Hepatocyte (in vitro differentiated cells): ENCODE data around the gene FCHO1. TPM values are rescaled to one million over a fixed set of nuclear protein-coding genes. Genes with fewer than 3 reads are reported as not detected.

ENCODE experiments used
- DNase-seq: peaks from one replicate; pipeline ENCODE4 v3.0.0-alpha.2; 2016; ENCODE audit warnings: low spot score
- H2AFZ ChIP-seq: fragments of 200-600 bp; sonication (generic); 2 replicates; pipeline ENCODE4 v1.6.0; 2016; ENCODE audit warnings: antibody characterized with exemption, mild to moderate bottlenecking
- H3K27ac ChIP-seq: fragments of 200-600 bp; sonication (generic); 2 replicates; pipeline ENCODE4 v1.5.1; 2016; ENCODE audit warnings: mild to moderate bottlenecking
- H3K27me3 ChIP-seq: fragments of 200-600 bp; sonication (generic); 2 replicates; pipeline ENCODE4 v1.6.1; 2016
- H3K36me3 ChIP-seq: fragments of 200-600 bp; sonication (generic); replicated peaks from 2 replicates; pipeline ENCODE4 v1.5.1; 2016; ENCODE audit warnings: low read depth; ENCODE audit not compliant: insufficient read depth
- H3K4me1 ChIP-seq: fragments of 200-600 bp; sonication (generic); 2 replicates; pipeline ENCODE4 v1.5.1; 2016; ENCODE audit warnings: mild to moderate bottlenecking, moderate library complexity; ENCODE audit not compliant: insufficient read depth
- H3K4me2 ChIP-seq: fragments of 200-600 bp; sonication (generic); 2 replicates; pipeline ENCODE4 v1.6.0; 2016
- H3K4me3 ChIP-seq: fragments of 200-600 bp; sonication (generic); 2 replicates; pipeline ENCODE4 v1.5.1; 2016; ENCODE audit warnings: mild to moderate bottlenecking
- H3K79me2 ChIP-seq: fragments of 200-600 bp; sonication (generic); 2 replicates; pipeline ENCODE4 v1.6.0; 2017; ENCODE audit warnings: mild to moderate bottlenecking
- H3K9me2 ChIP-seq: fragments of 200-600 bp; sonication (generic); replicated peaks from 2 replicates; pipeline ENCODE4 v1.6.0; 2017; ENCODE audit warnings: mild to moderate bottlenecking; ENCODE audit not compliant: insufficient read depth
- H3K9me3 ChIP-seq: fragments of 200-600 bp; sonication (generic); 2 replicates; pipeline ENCODE4 v1.5.1; 2016; ENCODE audit warnings: low read depth, mild to moderate bottlenecking
- H4K20me1 ChIP-seq: fragments of 200-600 bp; sonication (generic); 2 replicates; pipeline ENCODE4 v1.6.0; 2016; ENCODE audit warnings: mild to moderate bottlenecking; ENCODE audit not compliant: insufficient read depth, poor library complexity, severe bottlenecking
- CTCF ChIP-seq: fragments of 200-600 bp; sonication (generic); IDR thresholded peaks from 2 replicates; pipeline ENCODE4 v1.5.1; 2016; ENCODE audit warnings: antibody characterized with exemption, mild to moderate bottlenecking; ENCODE audit not compliant: poor library complexity
- EZH2 ChIP-seq: fragments of 200-600 bp; sonication (generic); IDR thresholded peaks from 2 replicates; pipeline ENCODE4 v1.6.1; 2016; ENCODE audit warnings: antibody characterized with exemption, mild to moderate bottlenecking, borderline replicate concordance
- EZH2phosphoT487 ChIP-seq: fragments of 200-600 bp; sonication (generic); IDR thresholded peaks from one replicate; pipeline ENCODE4 v1.6.1; 2018; ENCODE audit warnings: antibody characterized with exemption, mild to moderate bottlenecking, low read depth, moderate library complexity; ENCODE audit not compliant: unreplicated experiment, severe bottlenecking
- WGBS: methylation state at CpG from one replicate; pipeline ENCODE4 v1.1.6; 2016; ENCODE audit warnings: low lambda C conversion rate; ENCODE audit errors: missing lambda C conversion rate; 5-methylcytosine and 5-hydroxymethylcytosine counted together
- polyA plus RNA-seq: library from polyadenylated mRNA; unstranded; fragments of >200 nt; fragmentation: Nextera tagmentation; extraction: Ambion mirVana; gene quantifications from 2 replicates; pipeline ENCODE4 v1.2.1, GENCODE V29; 2016
- total RNA-seq: library from RNA; depleted of rRNA; stranded (reverse); fragments of >200 nt; gene quantifications from 2 replicates; pipeline ENCODE4 v1.2.3, GENCODE V29; 2014

The FCHO1 gene
- total and polyA plus RNA-seq, 2 experiments from 2014 or later, result 1.9 to 2.1 TPM

DNA sequence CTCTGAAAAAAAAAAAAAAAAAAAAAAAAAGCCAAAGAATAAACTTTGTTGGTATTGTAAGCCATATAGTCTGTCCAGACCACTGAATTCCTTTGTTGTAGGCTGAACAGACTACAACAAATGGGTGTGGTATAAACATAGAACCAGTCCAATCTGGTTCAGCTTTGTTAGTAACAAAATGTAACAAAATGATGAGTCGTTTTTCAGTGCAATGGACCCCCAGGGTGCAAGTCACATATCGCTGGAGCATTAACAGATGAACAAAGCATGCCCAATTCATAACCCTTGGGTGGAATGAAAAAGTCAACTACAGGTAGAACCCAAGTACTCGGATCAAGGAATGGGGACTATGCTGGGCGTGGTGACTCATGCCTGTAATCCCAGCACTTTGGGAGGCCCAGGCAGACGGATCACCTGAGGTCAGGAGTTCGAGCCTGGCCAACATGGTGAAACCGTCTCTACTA, 13.6 kb upstream of the FCHO1 start:
- H3K4me3 ChIP-seq, result no peak overlapping the region
- H3K79me2 ChIP-seq, result no peaks in the 10 kb centered on the region
- H3K4me1 ChIP-seq, result no peaks in the 10 kb centered on the region
- H2AFZ ChIP-seq, result no peak overlapping the region
- no peaks in the 10 kb centered on the region for H3K27me3 ChIP-seq
- no peaks in the 10 kb centered on the region for H4K20me1 ChIP-seq
- DNase-seq, result no peak
- TF ChIP-seq EZH2phosphoT487 (no peak), CTCF (no peak), EZH2 (no peak)
- no peaks in the 10 kb centered on the region for H3K9me3 ChIP-seq
- no peaks in the 10 kb centered on the region for H3K9me2 ChIP-seq
- no peak overlapping the region for H3K27ac ChIP-seq
- no peaks in the 10 kb centered on the region for H3K36me3 ChIP-seq
- WGBS, result 87% methylated on average over 7 of the region's 7 CpGs
- no peak overlapping the region for H3K4me2 ChIP-seq

- H3K9me2 ChIP-seq, result no peaks in the 10 kb centered on the region
- H3K4me2 ChIP-seq, result no peak overlapping the region
- no peaks in the 10 kb centered on the region for H3K79me2 ChIP-seq
- H3K36me3 ChIP-seq, result no peaks in the 10 kb centered on the region
- TF ChIP-seq EZH2phosphoT487 (no peak), EZH2 (no peak), CTCF (no peak)
- WGBS, result 89% methylated on average over 15 of the region's 18 CpGs
- H3K27ac ChIP-seq, result no peak overlapping the region
- no peak overlapping the region for H3K4me3 ChIP-seq
- H3K4me1 ChIP-seq, result no peaks in the 10 kb centered on the region
- H4K20me1 ChIP-seq, result no peaks in the 10 kb centered on the region
- no peak for DNase-seq
- H2AFZ ChIP-seq, result no peak overlapping the region
- H3K9me3 ChIP-seq, result no peaks in the 10 kb centered on the region
- no peaks in the 10 kb centered on the region for H3K27me3 ChIP-seq
Measured at GRCh38 chr19:17739121-17739875, 12.0 kb upstream of the FCHO1 start.

- Histone ChIP-seq H3K4me2 (no peak overlapping the region), H3K4me3 (no peak overlapping the region), H3K27ac (no peak overlapping the region), H3K9me3 (no peaks in the 10 kb centered on the region), H3K4me1 (no peaks in the 10 kb centered on the region), H3K9me2 (no peaks in the 10 kb centered on the region), H3K79me2 (no peaks in the 10 kb centered on the region), H4K20me1 (no peaks in the 10 kb centered on the region), H2AFZ (no peak overlapping the region), H3K36me3 (no peaks in the 10 kb centered on the region), H3K27me3 (no peaks in the 10 kb centered on the region)
- no peak for TF ChIP-seq EZH2phosphoT487
- no peak for DNase-seq
- 97% methylated on average over 2 of the region's 2 CpGs for WGBS
Measured at GRCh38 chr19:17741456-17741855, 9.8 kb upstream of the FCHO1 start.

DNA sequence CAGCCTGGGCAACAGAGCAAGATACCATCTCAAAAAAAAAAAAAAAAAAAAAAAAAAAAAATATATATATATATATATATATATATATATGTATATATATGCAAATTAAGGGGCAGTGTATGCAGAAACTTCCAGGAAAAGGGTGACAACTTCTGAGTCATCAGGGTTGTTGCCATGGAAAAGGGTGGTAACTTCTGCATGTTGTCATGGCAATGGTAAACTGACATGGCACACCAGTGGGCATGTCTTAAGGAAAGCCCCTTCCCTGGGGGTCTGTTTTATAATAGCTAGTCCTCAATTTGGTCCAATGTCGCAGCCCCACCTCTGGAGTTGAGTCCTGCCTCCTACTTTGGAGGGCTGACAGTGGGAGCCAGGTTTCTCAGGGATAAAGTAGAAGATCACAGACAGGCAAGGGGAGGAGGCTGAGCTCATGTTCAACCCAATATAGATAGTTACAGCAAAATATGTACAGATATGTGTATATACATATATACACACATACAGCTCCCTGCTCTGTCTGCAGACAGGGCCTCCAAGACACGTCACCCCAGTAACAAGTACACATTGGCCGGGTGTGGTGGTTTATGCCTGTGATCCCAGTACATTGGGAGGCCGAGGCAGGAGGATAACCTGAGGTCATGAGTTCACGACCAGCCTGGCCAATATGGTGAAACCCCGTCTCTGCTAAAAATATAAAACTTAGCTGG, 7.2 kb upstream of the FCHO1 start:
- H3K9me3 ChIP-seq, result no peaks in the 10 kb centered on the region
- TF ChIP-seq CTCF, result no peak
- TF ChIP-seq EZH2phosphoT487, result no peak
- no peak for TF ChIP-seq EZH2
- no peak for DNase-seq
- H2AFZ ChIP-seq, result no peak overlapping the region
- no peak overlapping the region for H3K27ac ChIP-seq
- H3K4me1 ChIP-seq, result peaks cover 3% of the 10 kb centered on the region
- H4K20me1 ChIP-seq, result no peaks in the 10 kb centered on the region
- H3K9me2 ChIP-seq, result no peaks in the 10 kb centered on the region
- H3K4me3 ChIP-seq, result no peak overlapping the region
- H3K36me3 ChIP-seq, result no peaks in the 10 kb centered on the region
- no peaks in the 10 kb centered on the region for H3K27me3 ChIP-seq
- no peak overlapping the region for H3K4me2 ChIP-seq
- no peaks in the 10 kb centered on the region for H3K79me2 ChIP-seq
- WGBS, result 79% methylated on average over 6 of the region's 6 CpGs
